Raji (cell line): ENCODE data around the gene RND3.

Source experiments
- POLR2A ChIP-seq: IDR thresholded peaks from 2 replicates; pipeline ENCODE4 v1.6.1; 2011; ENCODE audit warnings: low read depth, low read length, control low read depth; ENCODE audit not compliant: insufficient read depth

Gene RND3

GRCh38 chr2:150508497-150509137 is 21.1 kb upstream of the RND3 start:
- TF ChIP-seq POLR2A: no peak

GRCh38 chr2:150507071-150507470 is 19.6 kb upstream of the RND3 start:
- TF ChIP-seq POLR2A: no peak

GRCh38 chr2:150505178-150505577 is 17.7 kb upstream of the RND3 start:
- TF ChIP-seq POLR2A: no peak

- no peak for TF ChIP-seq POLR2A
Measured at GRCh38 chr2:150495993-150496627, 8.6 kb upstream of the RND3 start.

GRCh38 chr2:150495001-150495400 is 7.5 kb upstream of the RND3 start:
- no peak for TF ChIP-seq POLR2A

- TF ChIP-seq POLR2A: no peak
Measured at GRCh38 chr2:150494234-150494945, 6.9 kb upstream of the RND3 start.

DNA sequence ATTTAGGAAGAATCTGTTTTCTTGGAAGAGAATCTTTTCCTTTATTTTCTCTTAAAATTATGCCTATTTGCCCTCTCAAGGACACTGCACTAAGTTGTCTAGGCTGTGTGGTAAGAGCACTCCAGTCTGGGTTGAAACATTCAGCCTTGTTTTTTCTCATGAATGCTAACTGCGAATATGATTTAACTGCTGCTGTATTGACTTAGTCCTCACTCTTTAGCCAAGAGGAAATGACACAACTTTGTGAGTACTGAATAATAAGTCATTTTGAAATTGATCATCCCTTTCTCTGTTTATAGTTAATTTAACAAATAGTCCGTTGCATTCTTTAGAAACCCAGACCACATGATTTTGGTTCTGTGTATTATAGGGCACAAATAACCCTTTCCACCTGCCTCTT is 4.5 kb upstream of the RND3 start:
- TF ChIP-seq POLR2A: no peak

- TF ChIP-seq POLR2A: no peak
Measured at GRCh38 chr2:150491430-150491829, 4.0 kb upstream of the RND3 start.

GRCh38 chr2:150490466-150490865 is 3.0 kb upstream of the RND3 start:
- no peak for TF ChIP-seq POLR2A

GRCh38 chr2:150486539-150487484 is 655 bp downstream of the RND3 start:
- no peak for TF ChIP-seq POLR2A

DNA sequence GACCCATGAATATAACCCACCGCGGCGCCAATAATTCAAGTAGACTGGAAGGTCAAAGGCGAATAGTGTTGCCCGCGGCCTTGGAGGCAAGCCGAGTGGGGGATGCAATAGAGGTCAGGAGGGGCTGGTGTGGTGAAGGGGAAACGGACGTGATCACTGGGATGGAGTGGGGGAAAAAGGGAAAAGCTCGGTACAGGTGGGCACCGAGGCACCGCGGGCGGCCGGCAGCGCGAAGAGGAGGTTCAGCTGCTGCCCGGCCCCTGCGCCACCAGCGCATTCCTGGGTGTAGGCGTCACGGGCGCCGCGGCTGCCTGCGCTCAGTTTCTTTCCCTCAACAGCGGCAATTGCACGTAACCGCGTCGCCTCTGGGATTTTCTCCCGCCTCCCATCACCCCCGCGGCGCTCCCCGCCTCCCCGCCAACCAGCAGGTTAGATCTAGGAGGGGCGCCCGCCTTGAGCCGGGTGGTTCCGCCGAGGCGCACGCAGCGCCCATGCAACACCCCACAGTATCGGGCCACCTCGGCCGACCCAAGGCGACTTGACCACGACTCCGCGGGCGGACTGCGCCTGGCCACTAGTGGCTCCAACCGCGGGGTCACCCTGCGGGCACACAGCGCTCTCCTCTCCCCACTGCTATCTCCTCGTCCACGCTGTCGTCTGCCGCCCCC is 1.5 kb downstream of the RND3 start:
- TF ChIP-seq POLR2A: no peak

DNA sequence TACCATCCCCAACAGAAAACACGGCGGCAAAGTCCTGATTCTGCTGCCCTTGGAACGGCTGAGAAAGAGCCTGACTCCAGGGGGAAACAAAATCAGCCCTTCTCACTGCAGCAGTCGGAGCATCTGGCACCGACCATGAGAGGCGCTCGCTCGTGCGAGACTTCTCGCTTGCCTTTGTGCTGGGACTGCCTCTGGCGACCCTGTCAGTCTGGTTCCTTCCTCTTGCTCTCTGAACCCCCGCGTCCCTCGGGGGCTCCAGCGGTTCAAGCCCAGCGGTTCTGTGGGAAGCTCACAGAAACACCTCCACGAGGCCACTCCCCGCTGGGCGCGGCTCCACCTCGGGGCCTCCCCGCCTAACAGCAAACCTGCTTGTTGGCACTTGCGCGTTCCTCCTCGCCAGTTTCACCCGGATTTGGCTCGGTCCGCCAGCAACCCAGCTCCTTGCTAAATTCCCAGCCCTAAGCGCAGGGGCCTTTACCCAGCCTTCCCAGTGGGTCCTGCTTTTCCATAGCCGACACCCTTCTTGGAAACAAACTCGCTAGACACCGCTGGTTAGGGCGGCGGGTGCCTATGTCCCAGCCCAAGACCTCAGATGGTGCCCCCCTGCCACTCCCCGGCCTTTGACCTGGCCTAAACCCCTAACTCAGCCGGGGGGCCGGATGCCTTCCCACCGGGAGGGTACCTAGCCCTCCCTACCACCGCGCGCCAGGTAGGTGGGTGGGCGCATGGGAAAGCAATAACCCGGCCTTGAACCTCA is 2.2 kb downstream of the RND3 start:
- TF ChIP-seq POLR2A: no peak

GRCh38 chr2:150484461-150485021 is 2.9 kb downstream of the RND3 start:
- TF ChIP-seq POLR2A: no peak

GRCh38 chr2:150484006-150484405 is 3.5 kb downstream of the RND3 start:
- no peak for TF ChIP-seq POLR2A
